WTC11 (cell line): ENCODE data around the gene CXCR3. TPM values are rescaled to one million over a fixed set of nuclear protein-coding genes. Genes with fewer than 3 reads are reported as not detected.

Experiments used
- ATAC-seq: fragments of 200-7000 bp; cut with Tn5 transposase; 2 replicates; pipeline ENCODE4 v1.10.0; 2021; ENCODE audit warnings: mild to moderate bottlenecking, moderate library complexity
- CTCF ChIA-PET: fragments of 300-600 bp; sonication (Branson Sonifier 250); formaldehyde crosslinking; loops from one replicate; lab custom pipeline; 2021; ENCODE audit warnings: antibody characterized with exemption; lab: Charles Lee
- POLR2A ChIA-PET: fragments of 350-600 bp; sonication (Branson Sonifier 250); formaldehyde crosslinking; loops from one replicate; lab custom pipeline; 2021; ENCODE audit warnings: antibody characterized with exemption; lab: Charles Lee
- DNase-seq: peaks from one replicate; pipeline ENCODE4 v3.0.0; 2021; ENCODE audit warnings: low spot score
- H3K27ac Mint-ChIP-seq: 2 replicates; pipeline ENCODE4 v1.8.0; 2021; ENCODE audit warnings: mixed read lengths
- H3K27me3 Mint-ChIP-seq: 2 replicates; pipeline ENCODE4 v1.8.0; 2021; ENCODE audit warnings: low read depth, mild to moderate bottlenecking, moderate library complexity, mixed read lengths
- H3K36me3 Mint-ChIP-seq: 2 replicates; pipeline ENCODE4 v1.8.0; 2021; ENCODE audit warnings: mixed read lengths
- H3K4me1 Mint-ChIP-seq: 2 replicates; pipeline ENCODE4 v1.8.0; 2022; ENCODE audit warnings: mixed read lengths
- H3K4me3 Mint-ChIP-seq: 2 replicates; pipeline ENCODE4 v1.8.0; 2021; ENCODE audit warnings: mild to moderate bottlenecking, moderate library complexity, mixed read lengths
- H3K9me3 Mint-ChIP-seq: 2 replicates; pipeline ENCODE4 v1.8.0; 2021; ENCODE audit warnings: mixed read lengths
- ATF1 ChIP-seq: sonication (generic); formaldehyde crosslinking; IDR thresholded peaks from 2 replicates; pipeline ENCODE4 v1.8.1; 2023; ENCODE audit warnings: mild to moderate bottlenecking, moderate library complexity, missing genetic modification reagents
- FOXP1 ChIP-seq: sonication (generic); formaldehyde crosslinking; IDR thresholded peaks from 2 replicates; pipeline ENCODE4 v1.8.0; 2022; ENCODE audit warnings: missing genetic modification reagents, mild to moderate bottlenecking, moderate library complexity, borderline replicate concordance
- GTF2I ChIP-seq: fragments of 250-450 bp; sonication (Bioruptor Pico); conservative IDR thresholded peaks from 2 replicates; pipeline ENCODE4 v1.4.0; 2021; ENCODE audit warnings: mild to moderate bottlenecking
- IRF2 ChIP-seq: sonication (generic); formaldehyde crosslinking; IDR thresholded peaks from 2 replicates; pipeline ENCODE4 v1.8.0; 2022; ENCODE audit warnings: low read depth, missing genetic modification reagents, borderline replicate concordance
- JAZF1 ChIP-seq: fragments of 250-450 bp; sonication (Bioruptor Pico); IDR thresholded peaks from 2 replicates; pipeline ENCODE4 v1.9.0; 2021; ENCODE audit warnings: moderate library complexity, mild to moderate bottlenecking, inconsistent platforms
- JUN ChIP-seq: sonication (generic); formaldehyde crosslinking; IDR thresholded peaks from 2 replicates; pipeline ENCODE4 v1.8.0; 2023; ENCODE audit warnings: mild to moderate bottlenecking, missing genetic modification reagents
- NFATC4 ChIP-seq: fragments of 250-450 bp; sonication (Bioruptor Pico); IDR thresholded peaks from 2 replicates; pipeline ENCODE4 v1.9.0; 2021; ENCODE audit warnings: mild to moderate bottlenecking
- PRRX2 ChIP-seq: fragments of 250-450 bp; sonication (Bioruptor Pico); IDR thresholded peaks from 2 replicates; pipeline ENCODE4 v1.8.0; 2021; ENCODE audit warnings: mild to moderate bottlenecking
- SOX15 ChIP-seq: fragments of 250-450 bp; sonication (Bioruptor Pico); IDR thresholded peaks from 2 replicates; pipeline ENCODE4 v1.9.0; 2021; ENCODE audit warnings: mild to moderate bottlenecking
- TP53 ChIP-seq: sonication (generic); formaldehyde crosslinking; IDR thresholded peaks from 2 replicates; pipeline ENCODE4 v1.8.1; 2023; ENCODE audit warnings: mild to moderate bottlenecking, missing genetic modification reagents
- ZBTB21 ChIP-seq: sonication (generic); formaldehyde crosslinking; IDR thresholded peaks from 2 replicates; pipeline ENCODE4 v1.8.1; 2023; ENCODE audit warnings: mild to moderate bottlenecking, missing genetic modification reagents, borderline replicate concordance
- ZNF121 ChIP-seq: sonication (generic); formaldehyde crosslinking; IDR thresholded peaks from 2 replicates; pipeline ENCODE4 v1.8.0; 2023; ENCODE audit warnings: missing genetic modification reagents
- ZNF219 ChIP-seq: sonication (generic); formaldehyde crosslinking; IDR thresholded peaks from 2 replicates; pipeline ENCODE4 v1.8.0; 2023; ENCODE audit warnings: missing genetic modification reagents, mild to moderate bottlenecking, borderline replicate concordance
- ZNF232 ChIP-seq: sonication (generic); formaldehyde crosslinking; IDR thresholded peaks from 2 replicates; pipeline ENCODE4 v1.8.0; 2022; ENCODE audit warnings: mild to moderate bottlenecking, missing genetic modification reagents
- ZNF317 ChIP-seq: sonication (generic); formaldehyde crosslinking; IDR thresholded peaks from 2 replicates; pipeline ENCODE4 v1.8.1; 2023; ENCODE audit warnings: low read depth, mild to moderate bottlenecking, moderate library complexity, missing genetic modification reagents, borderline replicate concordance
- ZNF396 ChIP-seq: fragments of 250-450 bp; sonication (Bioruptor Pico); IDR thresholded peaks from 2 replicates; pipeline ENCODE4 v1.8.0; 2021; ENCODE audit warnings: mild to moderate bottlenecking, moderate library complexity, borderline replicate concordance
- ZNF423 ChIP-seq: fragments of 250-450 bp; sonication (Bioruptor Pico); IDR thresholded peaks from 2 replicates; pipeline ENCODE4 v2.1.2; 2022; ENCODE audit warnings: mild to moderate bottlenecking, moderate library complexity
- total RNA-seq: library from RNA; stranded (reverse); gene quantifications from 3 replicates; pipeline ENCODE4 v1.2.3, GENCODE V29; 2021
- TF ChIP-seq, protein P1 (sequence below): sonication (generic); formaldehyde crosslinking; IDR thresholded peaks from 2 replicates; pipeline ENCODE4 v1.8.1; 2022; ENCODE audit warnings: mild to moderate bottlenecking, missing genetic modification reagents, moderate library complexity, borderline replicate concordance
- TF ChIP-seq, protein P2 (sequence below): sonication (generic); formaldehyde crosslinking; IDR thresholded peaks from 2 replicates; pipeline ENCODE4 v1.8.1; 2022; ENCODE audit warnings: mild to moderate bottlenecking, moderate library complexity, missing genetic modification reagents
- TF ChIP-seq, protein P3 (sequence below): fragments of 250-450 bp; sonication (Bioruptor Pico); IDR thresholded peaks from 2 replicates; pipeline ENCODE4 v2.1.2; 2022; ENCODE audit warnings: mild to moderate bottlenecking, moderate library complexity
- TF ChIP-seq, protein P4 (sequence below): fragments of 250-450 bp; sonication (Bioruptor Pico); IDR thresholded peaks from 2 replicates; pipeline ENCODE4 v1.9.0; 2021; ENCODE audit warnings: mild to moderate bottlenecking, borderline replicate concordance
- TF ChIP-seq, protein P5 (sequence below): fragments of 250-450 bp; sonication (Bioruptor Pico); IDR thresholded peaks from 2 replicates; pipeline ENCODE4 v1.9.0; 2021; ENCODE audit warnings: moderate library complexity, mild to moderate bottlenecking, inconsistent platforms, borderline replicate concordance
- TF ChIP-seq, protein P6 (sequence below): sonication (generic); formaldehyde crosslinking; IDR thresholded peaks from 2 replicates; pipeline ENCODE4 v1.8.0; 2022; ENCODE audit warnings: mild to moderate bottlenecking, missing genetic modification reagents

The CXCR3 gene
- total RNA-seq, 1 experiment from 2014 or later, result 0.11 TPM

DNA sequence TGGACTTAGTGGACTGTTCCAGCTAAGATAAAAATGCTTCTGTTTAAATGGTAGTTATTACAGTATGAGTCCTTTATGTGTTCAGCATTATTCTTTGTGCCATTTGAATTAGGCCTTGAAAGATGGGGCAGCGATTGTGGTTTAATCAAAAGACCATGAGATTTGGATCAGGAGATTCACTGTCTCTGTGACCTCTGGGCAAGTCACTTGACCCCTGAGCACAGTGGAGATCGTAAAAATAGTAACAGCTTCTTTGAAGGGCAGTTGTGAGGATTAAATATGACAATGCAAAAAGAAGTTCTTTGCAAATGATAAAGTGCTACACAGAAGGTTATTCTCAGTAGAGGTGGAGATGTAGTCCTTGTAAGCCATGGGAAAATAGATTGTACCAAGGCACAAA is 10.8 kb downstream of the CXCR3 start:
- no peak for DNase-seq
- Mint-ChIP-seq H3K27ac (peak overlapping the region; percentile 33; the same call in 1 of the 2 replicates), H3K4me1 (no peaks in the 10 kb centered on the region), H3K9me3 (no peaks in the 10 kb centered on the region), H3K4me3 (no peak overlapping the region)
- POLR2A ChIA-PET, result interaction anchor here (0.6 kb wide), 1 partner anchor 44 kb away, joined by 4 read pairs; no protein-coding TSS in a partner anchor
- no peak for ATAC-seq
- TF ChIP-seq ZNF317 (CRISPR knock-in tag), result no peak
- no peak for TF ChIP-seq ATF1
- no peak for TF ChIP-seq JAZF1 (CRISPR knock-in tag)
- TF ChIP-seq ZBTB21, result no peak
- no peak for TF ChIP-seq JUN (CRISPR knock-in tag)
- no peak for TF ChIP-seq ZNF232 (CRISPR knock-in tag)
- TF ChIP-seq, protein P1, sequence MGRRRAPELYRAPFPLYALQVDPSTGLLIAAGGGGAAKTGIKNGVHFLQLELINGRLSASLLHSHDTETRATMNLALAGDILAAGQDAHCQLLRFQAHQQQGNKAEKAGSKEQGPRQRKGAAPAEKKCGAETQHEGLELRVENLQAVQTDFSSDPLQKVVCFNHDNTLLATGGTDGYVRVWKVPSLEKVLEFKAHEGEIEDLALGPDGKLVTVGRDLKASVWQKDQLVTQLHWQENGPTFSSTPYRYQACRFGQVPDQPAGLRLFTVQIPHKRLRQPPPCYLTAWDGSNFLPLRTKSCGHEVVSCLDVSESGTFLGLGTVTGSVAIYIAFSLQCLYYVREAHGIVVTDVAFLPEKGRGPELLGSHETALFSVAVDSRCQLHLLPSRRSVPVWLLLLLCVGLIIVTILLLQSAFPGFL (CRISPR knock-in tag), result no peak
- no peak for TF ChIP-seq FOXP1 (CRISPR knock-in tag)
- TF ChIP-seq ZNF396, result no peak
- TF ChIP-seq IRF2, result no peak
- TF ChIP-seq, all 79 proteins: peak for 0
- CTCF ChIA-PET, result no interaction called here
- Mint-ChIP-seq H3K36me3 (peaks cover 47% of the 10 kb centered on the region), H3K27me3 (no peaks in the 10 kb centered on the region)

DNA sequence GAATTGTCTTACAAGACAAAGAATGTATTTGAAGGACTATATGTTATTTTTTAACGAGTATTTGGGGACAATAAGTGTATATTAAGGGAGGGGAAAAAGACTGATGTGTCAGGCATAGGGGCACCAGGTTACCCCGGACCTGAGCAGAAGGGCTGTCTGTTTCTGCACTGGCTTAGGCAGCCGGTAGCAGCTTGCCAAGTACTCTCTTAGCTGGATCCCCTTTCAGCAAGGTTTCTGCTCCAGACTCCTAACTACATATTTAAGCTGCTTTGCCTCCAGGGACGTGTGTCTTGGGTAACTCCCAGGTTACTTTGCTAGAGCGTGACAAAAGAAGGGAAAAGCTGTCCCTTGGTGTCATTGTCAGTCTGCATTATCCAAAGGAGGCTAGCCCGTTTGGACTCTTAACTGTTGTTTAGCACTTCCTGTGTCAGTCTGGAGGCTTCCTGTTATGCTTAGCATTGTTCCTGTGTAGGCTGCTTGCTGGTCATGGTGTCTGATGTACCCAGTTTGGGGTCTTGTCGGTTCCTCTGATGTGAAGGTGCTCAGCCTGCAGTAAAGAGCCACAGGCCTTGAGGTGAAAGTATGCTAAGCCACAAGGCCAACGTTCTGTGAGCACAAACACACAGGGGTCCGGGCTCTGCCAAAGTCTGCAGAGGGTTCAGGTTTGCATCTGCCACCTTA is 11.6 kb downstream of the CXCR3 start:
- H3K27me3 Mint-ChIP-seq, result no peaks in the 10 kb centered on the region
- H3K4me1 Mint-ChIP-seq, result no peaks in the 10 kb centered on the region
- peaks cover 46% of the 10 kb centered on the region for H3K36me3 Mint-ChIP-seq
- TF ChIP-seq GTF2I (CRISPR knock-in tag) (no peak), ZNF121 (CRISPR knock-in tag) (no peak), FOXP1 (CRISPR knock-in tag) (no peak), NFATC4 (CRISPR knock-in tag) (no peak), ZNF423 (CRISPR knock-in tag) (no peak)
- TF ChIP-seq, protein P2, sequence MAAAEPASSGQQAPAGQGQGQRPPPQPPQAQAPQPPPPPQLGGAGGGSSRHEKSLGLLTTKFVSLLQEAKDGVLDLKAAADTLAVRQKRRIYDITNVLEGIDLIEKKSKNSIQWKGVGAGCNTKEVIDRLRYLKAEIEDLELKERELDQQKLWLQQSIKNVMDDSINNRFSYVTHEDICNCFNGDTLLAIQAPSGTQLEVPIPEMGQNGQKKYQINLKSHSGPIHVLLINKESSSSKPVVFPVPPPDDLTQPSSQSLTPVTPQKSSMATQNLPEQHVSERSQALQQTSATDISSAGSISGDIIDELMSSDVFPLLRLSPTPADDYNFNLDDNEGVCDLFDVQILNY (CRISPR knock-in tag), result no peak
- TF ChIP-seq, protein P3, sequence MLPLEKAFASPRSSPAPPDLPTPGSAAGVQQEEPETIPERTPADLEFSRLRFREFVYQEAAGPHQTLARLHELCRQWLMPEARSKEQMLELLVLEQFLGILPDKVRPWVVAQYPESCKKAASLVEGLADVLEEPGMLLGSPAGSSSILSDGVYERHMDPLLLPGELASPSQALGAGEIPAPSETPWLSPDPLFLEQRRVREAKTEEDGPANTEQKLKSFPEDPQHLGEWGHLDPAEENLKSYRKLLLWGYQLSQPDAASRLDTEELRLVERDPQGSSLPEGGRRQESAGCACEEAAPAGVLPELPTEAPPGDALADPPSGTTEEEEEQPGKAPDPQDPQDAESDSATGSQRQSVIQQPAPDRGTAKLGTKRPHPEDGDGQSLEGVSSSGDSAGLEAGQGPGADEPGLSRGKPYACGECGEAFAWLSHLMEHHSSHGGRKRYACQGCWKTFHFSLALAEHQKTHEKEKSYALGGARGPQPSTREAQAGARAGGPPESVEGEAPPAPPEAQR (CRISPR knock-in tag), result no peak
- TF ChIP-seq, all 79 proteins: peak for 0
- ATAC-seq, result no peak
- no peak overlapping the region for H3K4me3 Mint-ChIP-seq
- DNase-seq, result no peak
- POLR2A ChIA-PET, result no interaction called here
- no peak overlapping the region for H3K27ac Mint-ChIP-seq
- no peaks in the 10 kb centered on the region for H3K9me3 Mint-ChIP-seq
- CTCF ChIA-PET, result no interaction called here

DNA sequence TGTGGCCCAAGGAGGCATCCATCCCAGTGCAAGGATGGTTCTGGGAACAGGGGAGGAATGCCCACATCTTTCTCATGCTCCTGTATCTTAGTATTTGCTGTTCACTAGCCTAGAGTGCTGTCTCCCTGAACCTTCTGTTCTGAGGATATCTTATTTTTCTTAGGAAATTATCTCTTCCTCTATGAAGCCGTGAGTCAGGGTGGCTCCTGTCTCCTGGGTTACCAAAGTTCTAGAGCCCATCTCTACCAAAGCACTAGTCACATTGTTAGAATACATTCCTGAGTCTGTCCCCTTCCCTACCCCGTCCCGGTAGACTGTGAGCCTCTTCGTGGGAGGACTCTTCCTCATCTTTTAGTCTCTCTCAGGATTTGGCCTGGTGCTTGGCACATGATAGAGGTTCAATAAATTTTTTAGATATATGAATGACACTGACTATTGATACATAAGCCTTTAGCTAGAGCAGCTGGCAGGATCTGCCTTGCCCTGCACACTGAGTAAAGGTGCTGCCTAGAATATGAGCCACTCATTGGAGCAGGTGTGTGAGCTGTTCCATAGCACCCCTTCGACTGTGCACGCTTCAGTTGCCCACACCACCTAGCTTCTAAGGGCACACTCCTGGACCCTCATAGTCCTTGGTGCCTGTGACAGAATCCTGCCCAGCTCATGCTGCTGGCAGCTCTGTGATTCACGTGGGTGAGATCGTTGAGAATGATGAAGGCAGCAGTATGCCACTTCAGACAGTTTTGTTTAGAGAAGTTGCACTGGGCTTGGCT is 13.3 kb downstream of the CXCR3 start:
- no peaks in the 10 kb centered on the region for H3K4me1 Mint-ChIP-seq
- ChIA-PET CTCF (no interaction called here), POLR2A (no interaction called here)
- H3K27ac Mint-ChIP-seq, result no peak overlapping the region
- H3K27me3 Mint-ChIP-seq, result no peaks in the 10 kb centered on the region
- no peaks in the 10 kb centered on the region for H3K9me3 Mint-ChIP-seq
- DNase-seq (no peak), ATAC-seq (no peak)
- TF ChIP-seq TP53 (CRISPR knock-in tag) (no peak), SOX15 (no peak), PRRX2 (no peak), ZNF219 (CRISPR knock-in tag) (no peak)
- TF ChIP-seq, protein P4, sequence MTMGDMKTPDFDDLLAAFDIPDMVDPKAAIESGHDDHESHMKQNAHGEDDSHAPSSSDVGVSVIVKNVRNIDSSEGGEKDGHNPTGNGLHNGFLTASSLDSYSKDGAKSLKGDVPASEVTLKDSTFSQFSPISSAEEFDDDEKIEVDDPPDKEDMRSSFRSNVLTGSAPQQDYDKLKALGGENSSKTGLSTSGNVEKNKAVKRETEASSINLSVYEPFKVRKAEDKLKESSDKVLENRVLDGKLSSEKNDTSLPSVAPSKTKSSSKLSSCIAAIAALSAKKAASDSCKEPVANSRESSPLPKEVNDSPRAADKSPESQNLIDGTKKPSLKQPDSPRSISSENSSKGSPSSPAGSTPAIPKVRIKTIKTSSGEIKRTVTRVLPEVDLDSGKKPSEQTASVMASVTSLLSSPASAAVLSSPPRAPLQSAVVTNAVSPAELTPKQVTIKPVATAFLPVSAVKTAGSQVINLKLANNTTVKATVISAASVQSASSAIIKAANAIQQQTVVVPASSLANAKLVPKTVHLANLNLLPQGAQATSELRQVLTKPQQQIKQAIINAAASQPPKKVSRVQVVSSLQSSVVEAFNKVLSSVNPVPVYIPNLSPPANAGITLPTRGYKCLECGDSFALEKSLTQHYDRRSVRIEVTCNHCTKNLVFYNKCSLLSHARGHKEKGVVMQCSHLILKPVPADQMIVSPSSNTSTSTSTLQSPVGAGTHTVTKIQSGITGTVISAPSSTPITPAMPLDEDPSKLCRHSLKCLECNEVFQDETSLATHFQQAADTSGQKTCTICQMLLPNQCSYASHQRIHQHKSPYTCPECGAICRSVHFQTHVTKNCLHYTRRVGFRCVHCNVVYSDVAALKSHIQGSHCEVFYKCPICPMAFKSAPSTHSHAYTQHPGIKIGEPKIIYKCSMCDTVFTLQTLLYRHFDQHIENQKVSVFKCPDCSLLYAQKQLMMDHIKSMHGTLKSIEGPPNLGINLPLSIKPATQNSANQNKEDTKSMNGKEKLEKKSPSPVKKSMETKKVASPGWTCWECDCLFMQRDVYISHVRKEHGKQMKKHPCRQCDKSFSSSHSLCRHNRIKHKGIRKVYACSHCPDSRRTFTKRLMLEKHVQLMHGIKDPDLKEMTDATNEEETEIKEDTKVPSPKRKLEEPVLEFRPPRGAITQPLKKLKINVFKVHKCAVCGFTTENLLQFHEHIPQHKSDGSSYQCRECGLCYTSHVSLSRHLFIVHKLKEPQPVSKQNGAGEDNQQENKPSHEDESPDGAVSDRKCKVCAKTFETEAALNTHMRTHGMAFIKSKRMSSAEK (CRISPR knock-in tag), result no peak
- TF ChIP-seq, protein P5, sequence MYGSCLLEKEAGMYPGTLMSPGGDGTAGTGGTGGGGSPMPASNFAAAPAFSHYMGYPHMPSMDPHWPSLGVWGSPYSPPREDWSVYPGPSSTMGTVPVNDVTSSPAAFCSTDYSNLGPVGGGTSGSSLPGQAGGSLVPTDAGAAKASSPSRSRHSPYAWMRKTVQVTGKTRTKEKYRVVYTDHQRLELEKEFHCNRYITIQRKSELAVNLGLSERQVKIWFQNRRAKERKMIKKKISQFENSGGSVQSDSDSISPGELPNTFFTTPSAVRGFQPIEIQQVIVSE (CRISPR knock-in tag), result no peak
- TF ChIP-seq, protein P6, sequence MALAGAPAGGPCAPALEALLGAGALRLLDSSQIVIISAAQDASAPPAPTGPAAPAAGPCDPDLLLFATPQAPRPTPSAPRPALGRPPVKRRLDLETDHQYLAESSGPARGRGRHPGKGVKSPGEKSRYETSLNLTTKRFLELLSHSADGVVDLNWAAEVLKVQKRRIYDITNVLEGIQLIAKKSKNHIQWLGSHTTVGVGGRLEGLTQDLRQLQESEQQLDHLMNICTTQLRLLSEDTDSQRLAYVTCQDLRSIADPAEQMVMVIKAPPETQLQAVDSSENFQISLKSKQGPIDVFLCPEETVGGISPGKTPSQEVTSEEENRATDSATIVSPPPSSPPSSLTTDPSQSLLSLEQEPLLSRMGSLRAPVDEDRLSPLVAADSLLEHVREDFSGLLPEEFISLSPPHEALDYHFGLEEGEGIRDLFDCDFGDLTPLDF (CRISPR knock-in tag), result no peak
- peaks cover 42% of the 10 kb centered on the region for H3K36me3 Mint-ChIP-seq
- H3K4me3 Mint-ChIP-seq, result no peak overlapping the region
